ENCODE data around the gene GMPPA.

The GMPPA gene

GRCh38 chr2:219506802-219507526 lies 8.3 kb downstream of the GMPPA start:
- DNase-seq (ENCODE audit: low read depth) = no peak

- no peak for DNase-seq (ENCODE audit: low read depth)
These were observed 9.1 kb downstream of the GMPPA start for GRCh38 chr2:219507581-219508443.

DNA sequence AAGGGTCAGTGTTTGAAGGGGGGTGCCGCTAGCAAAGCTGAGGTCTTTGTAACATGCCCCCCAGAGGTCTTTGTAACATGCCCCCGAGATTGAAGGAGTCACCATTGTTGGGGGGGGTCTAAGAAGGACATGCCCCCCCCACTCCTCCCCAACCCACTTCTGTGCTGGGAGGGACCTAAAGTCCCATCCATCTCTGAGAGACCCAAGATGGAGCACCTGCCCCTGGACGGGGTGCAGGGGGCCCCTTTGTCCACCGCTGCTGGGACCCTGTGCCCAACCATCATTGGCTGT lies 9.7 kb downstream of the GMPPA start:
- DNase-seq (ENCODE audit: low read depth) = no peak

DNA sequence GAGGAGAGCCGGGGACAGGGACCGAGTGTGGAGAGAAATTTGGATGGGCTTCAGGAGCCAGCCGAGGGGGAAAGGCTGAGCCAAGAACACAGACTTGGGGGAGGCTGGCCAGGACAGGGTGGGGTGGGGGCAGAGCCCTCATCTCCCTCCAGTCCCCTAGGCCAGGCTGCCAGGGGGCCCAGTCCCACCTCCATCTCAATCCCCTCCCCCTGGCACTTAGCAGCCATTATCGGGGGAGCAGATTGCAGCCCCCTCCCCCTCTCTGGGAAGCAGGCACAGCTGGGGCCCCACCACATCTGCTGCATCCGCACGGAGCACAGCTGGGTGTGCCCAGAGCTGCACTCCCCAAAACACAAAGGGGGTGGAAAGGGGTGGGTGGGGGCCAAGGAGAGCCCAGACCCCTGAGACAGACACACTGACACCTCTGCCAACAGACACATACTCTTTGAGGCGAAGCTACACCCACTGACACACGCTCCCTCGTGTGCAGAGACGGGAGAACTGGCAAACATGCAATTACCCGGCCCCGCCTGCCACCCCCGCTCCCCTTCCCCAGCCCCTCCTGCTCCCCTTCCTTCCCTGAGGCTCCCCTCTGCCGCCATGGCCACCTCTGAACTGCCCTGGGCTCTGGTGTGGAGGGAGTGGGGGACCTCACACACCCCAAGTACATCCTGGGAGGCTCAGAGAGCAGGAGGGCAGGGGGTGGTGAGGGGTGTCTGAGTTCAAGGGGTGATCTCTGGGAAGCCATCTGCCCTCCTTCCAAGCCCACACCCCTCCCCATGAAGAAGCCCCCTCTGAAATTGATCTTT lies 10.5 kb downstream of the GMPPA start:
- DNase-seq (ENCODE audit: low read depth) = no peak

- DNase-seq (ENCODE audit: low read depth) = no peak
These were observed 11.3 kb downstream of the GMPPA start for GRCh38 chr2:219509780-219510511.

DNA sequence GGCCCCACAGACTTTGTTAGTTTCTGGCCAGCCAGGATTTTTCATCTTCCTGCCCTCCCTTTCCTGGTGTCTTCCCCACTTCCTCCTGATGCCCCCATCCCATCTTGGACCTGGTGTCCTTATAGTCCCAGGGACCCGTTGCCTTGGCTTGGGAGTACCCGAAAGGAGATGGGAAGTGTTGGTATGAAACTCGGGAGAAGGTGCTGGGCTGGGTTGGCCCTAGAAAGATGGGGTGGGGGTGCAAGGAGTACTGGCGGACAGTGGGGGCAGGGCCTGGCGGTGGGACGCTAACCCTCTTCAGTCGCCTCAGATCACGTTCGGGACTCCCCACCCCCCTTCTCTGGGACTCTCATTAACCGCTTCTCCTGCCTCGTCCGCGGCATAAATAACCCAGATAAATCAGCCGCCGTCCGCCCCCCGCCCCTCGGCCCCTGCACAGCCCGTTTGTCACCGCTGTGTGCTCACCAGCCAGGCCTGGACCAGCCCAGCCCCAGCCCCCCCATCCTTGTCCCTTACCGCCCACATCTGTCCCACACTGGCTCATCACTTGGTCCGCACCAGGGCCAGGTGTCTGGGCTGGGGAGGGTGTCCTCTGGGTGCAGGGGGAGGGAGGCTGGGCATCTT lies 11.9 kb downstream of the GMPPA start:
- no peak for DNase-seq (ENCODE audit: low read depth)

DNA sequence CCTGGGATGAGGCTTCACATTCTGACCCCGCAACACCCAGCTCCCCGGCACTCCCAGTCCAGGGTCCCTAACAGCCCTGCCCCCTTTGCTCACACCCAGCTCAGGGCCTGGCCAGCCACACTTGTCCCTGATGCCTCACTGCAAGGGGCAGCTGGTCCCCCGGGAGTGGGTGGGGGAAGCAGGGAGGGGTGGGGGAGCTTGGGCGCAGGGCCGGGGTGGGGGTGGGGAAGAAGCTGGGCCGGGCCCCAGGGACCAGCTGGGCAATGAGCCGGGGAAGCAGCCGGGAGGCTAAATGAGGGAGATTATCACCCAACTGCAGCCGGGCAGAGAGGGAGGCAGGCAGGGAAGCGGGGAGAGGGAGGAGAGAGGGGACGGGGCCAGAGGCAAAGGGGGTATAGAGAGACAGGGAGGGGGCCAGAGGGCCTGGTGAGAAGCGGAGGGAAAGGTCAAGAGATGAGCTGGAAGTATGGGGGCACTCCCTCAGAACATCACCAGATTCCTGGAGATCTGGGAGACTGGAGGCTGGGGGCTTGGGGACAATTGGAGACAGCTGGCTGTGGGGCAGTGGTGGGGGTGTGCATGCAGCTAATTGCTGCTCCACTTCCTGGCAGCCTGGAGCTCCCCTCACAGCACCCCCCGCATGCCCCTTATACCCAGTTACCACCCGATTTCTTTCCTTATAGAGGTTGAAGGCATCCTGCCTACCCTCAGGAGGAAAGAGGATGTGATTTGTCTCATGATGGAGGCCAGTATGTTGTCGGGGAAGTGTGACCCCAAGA lies 13.0 kb downstream of the GMPPA start:
- no peak for DNase-seq (ENCODE audit: low read depth)

- DNase-seq (ENCODE audit: low read depth) = no peak
These were observed 14.0 kb downstream of the GMPPA start for GRCh38 chr2:219512524-219513216.

- DNase-seq (ENCODE audit: low read depth) = no peak
These were observed 15.1 kb downstream of the GMPPA start for GRCh38 chr2:219513787-219514186.

- DNase-seq (ENCODE audit: low read depth) = no peak
These were observed 15.6 kb downstream of the GMPPA start, which contains the start of gene ASIC4 for GRCh38 chr2:219514196-219514761. Gene ASIC4 (plus strand): TSS chr2:219514482. CDS start chr2:219514725, 243 bp downstream.

GRCh38 chr2:219514836-219515235 lies 16.1 kb downstream of the GMPPA start:
- no peak for DNase-seq (ENCODE audit: low read depth)

- DNase-seq (ENCODE audit: low read depth) = no peak
These were observed 17.4 kb downstream of the GMPPA start for GRCh38 chr2:219515874-219516629.

DNA sequence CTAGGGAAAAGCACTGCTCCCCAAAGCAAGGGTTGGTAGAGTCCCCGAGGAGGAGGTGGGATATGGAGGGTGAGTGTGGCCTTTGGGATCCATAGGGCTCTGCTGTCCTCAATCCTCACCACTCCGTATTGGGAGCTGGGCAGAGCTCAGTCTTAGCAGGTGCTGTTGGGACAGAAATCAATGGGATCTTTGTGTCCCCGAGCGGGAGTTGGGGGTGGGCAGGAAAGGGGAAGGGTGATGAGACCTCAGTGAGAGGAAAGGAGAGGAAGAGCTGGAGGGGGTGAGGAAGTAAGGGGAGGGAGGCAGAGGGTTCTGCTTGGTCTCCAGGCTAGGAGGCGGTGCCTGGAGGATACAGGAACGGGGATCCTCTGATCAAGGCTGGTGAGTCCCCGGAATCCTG lies 18.2 kb downstream of the GMPPA start:
- DNase-seq (ENCODE audit: low read depth) = no peak

- DNase-seq (ENCODE audit: low read depth) = no peak
These were observed 19.5 kb downstream of the GMPPA start for GRCh38 chr2:219517954-219518778.

DNA sequence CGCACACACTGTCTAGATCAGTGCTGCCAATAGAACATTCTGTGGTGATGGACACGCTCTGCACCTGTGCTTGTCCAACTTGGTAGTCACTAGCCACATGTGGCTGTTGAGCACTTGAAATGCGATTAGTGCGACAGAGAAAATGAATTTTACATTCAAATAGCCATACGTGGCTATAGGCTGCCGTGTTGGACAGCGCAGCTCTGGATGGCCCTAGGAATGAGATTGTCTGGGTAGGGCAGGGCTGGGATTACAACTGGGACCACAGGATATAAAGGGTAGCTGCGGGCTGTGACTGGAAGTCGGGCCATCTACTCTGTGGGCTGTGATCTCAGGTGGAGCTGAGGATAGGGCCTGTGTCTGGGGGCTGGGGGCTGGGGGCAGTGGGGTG lies 20.8 kb downstream of the GMPPA start:
- no peak for DNase-seq (ENCODE audit: low read depth)

- no peak for DNase-seq (ENCODE audit: low read depth)
These were observed 21.4 kb downstream of the GMPPA start for GRCh38 chr2:219520079-219520478.

DNA sequence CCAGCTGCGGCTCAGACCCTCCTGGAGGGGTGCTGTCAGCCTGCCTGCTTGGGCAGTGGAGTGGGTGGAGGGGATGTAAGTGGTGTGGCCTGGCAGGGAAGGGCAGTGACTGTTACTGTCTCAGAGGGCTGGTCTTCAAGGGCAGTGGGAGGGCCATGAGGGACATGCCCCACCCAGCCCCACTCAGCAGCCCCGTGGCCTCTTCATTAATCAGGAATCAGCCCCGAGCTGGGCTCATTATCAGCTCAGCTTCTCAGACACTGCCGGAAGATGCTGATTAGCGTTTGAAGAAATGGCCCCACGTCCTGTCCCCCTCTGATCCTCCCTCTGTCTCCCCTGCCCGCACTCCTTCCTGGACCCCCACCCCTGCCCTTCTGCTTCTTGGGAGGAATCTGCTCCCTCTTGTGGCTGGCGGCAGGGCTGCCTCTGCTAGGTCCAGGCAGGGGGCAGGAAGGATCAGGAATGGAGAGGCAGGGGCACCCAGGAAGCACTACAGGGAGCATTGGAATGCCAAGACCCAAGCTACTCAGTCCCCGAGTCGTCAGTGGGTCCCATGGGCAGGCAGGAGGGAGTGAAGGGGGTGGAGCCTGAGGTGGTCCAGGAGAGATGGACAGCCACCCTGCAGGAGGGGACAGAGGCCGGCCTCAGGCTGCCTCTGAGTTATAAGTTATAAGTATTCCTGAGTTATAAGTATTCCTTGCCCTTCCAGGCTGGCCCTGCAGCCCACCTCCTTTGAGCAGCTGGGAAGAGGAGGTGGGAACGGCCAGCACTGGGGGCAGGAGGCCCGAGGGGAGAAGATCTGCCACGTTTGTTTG lies 22.6 kb downstream of the GMPPA start:
- no peak for DNase-seq (ENCODE audit: low read depth)
